HG03066 (cell line): ENCODE measurements around the gene PDCL3.

Experiments
- ATAC-seq: cut with Tn5 transposase; IDR thresholded peaks from one replicate; pipeline ENCODE4 v1.9.1; 2021; ENCODE audit warnings: low read depth; ENCODE audit not compliant: unreplicated experiment

The PDCL3 gene

GRCh38 chr2:100560216-100560830 is 2.5 kb upstream of the PDCL3 start:
- ATAC-seq, result no peak

- ATAC-seq, result no peak
These were observed 1.6 kb upstream of the PDCL3 start for GRCh38 chr2:100561191-100561590.

GRCh38 chr2:100563407-100564247 is 834 bp downstream of the PDCL3 start:
- peak; percentile 9 for ATAC-seq

DNA sequence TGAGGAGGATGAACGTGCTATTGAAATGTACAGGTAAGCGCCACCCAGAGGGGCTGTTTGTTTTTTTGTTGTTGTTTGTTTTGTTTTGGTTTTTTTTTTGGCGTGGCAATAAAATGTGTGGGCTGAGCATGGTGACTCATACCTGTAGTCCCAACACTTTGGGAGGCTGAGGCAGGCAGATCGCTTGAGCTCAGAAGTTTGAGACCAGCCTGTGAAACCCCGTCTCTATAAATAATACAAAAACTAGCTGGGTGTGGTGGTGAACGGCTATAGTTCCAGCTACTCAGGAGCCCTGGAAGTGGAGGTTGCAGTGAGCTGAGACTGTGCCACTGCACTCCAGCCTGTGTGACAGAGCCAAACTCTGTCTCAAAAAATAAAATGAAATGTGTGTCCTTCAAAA is 6.2 kb downstream of the PDCL3 start:
- ATAC-seq, result no peak

DNA sequence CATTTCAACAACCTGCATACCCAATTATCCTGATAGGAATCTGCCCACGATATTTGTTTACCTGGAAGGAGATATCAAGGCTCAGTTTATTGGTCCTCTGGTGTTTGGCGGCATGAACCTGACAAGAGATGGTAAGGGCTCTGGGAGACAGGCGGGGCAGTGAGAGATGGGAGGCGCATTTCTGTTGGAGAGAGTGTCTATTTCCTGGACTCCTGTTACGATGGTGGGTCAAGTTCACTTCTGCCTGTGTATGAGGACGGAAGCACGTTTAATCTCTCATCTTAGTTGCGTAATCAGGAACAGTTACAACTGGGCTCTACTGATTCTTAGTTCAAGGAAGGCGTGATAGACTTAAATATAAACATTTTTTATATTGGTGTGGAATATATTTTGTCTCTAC is 8.9 kb downstream of the PDCL3 start:
- ATAC-seq, result no peak

GRCh38 chr2:100577777-100578176 is 15.0 kb downstream of the PDCL3 start:
- ATAC-seq, result no peak

DNA sequence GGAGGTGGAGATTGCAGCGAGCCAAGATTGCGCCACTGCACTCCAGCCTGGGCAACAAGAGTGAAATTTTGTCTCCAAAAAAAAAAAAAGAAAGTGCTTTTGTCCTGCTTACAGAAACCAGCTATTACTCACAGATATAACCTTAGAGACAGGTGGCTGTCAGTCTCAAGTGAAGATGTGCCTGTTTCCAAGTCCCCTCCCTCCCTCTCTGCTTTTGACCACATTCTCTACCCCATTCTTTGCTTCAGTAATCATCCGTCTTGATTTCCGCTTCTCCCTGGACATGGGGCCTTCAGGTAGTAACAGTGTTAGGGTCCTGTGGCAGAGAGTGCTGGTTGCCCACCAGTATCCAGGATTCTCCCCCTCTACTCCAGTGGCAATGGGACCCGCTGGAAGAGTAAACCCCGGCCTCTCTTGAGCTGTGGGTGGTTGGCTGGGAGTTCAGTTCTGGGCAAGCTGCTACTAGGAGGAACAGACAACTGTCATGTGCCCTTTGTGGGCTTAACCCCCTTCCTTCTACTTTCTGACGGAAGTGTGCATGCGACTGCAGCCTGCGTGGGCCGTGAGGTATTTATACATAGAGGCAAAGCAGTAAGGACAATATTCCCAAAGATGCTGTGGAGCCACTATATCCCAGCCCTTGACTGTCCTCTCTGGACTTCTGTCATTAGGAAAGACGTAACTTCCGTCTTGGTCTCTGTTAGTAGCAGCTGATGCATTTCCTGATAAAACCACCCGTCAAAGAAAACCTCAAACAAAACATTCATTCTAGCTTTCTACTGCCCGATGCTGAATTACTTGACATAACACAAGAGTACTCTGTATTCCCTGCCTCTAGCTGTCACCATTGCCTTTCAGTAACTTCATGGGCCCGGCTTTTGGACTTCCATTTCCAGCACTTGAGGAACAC is 17.8 kb downstream of the PDCL3 start:
- peak; percentile 81 for ATAC-seq

GRCh38 chr2:100581277-100581612 is 18.5 kb downstream of the PDCL3 start:
- peak; percentile 10 for ATAC-seq

DNA sequence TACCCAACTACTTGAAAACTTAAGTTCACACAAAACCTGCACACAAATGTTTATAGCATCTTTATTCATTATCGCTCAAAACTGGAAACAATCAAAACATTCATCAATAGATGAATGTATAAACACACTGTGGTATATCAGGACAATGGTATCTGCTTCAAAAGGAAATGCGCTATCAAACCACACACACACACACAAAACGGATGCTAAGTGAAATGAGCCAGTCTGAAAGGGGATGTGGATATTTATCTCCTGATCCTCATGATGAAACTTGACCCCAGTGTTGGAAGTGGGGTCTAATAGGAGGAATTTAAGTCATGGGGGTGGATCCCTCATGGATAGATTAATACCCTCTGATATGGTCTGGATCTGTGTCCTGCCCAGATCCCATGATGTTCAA is 22.0 kb downstream of the PDCL3 start:
- ATAC-seq, result no peak

- ATAC-seq, result peak; percentile 60
These were observed 25.4 kb downstream of the PDCL3 start for GRCh38 chr2:100588071-100588786.

DNA sequence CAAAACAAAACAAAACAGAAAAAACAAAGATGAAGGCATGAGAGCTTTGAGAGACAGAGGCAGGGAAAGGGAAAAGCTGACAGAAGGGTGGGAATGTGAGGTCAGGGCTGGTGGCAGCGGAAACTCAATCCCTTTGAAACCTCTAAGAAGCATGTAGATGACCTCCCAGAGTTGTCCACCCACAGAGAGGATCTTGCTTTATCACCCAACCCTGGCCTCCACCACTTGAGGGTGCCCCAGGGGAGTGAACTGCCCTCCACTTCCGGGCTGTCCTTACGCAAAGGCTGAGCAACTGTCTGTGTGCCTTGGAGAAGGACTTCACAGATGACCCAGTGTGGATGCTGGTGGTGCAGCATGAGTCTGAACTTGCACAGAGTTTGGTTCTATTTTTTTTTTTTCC is 26.7 kb downstream of the PDCL3 start:
- ATAC-seq, result no peak

DNA sequence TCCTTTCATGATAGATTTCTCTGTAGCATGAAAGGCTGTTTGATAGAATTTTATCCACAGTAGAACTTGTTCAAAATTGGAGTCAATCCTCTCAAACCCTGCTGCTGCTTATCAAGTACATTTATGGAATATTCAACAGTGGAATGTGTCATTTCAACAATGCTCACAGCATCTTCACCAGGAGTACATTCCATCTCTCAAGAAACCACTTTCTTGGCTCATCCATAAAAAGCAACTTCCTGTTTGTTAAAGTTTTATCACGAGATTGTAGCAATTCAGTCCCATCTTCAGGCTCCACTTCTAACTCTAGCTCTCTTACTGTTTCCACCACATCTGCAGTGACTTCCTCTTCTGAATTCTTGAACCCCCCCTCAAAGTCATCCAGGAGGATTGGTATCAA is 29.4 kb downstream of the PDCL3 start:
- no peak for ATAC-seq

DNA sequence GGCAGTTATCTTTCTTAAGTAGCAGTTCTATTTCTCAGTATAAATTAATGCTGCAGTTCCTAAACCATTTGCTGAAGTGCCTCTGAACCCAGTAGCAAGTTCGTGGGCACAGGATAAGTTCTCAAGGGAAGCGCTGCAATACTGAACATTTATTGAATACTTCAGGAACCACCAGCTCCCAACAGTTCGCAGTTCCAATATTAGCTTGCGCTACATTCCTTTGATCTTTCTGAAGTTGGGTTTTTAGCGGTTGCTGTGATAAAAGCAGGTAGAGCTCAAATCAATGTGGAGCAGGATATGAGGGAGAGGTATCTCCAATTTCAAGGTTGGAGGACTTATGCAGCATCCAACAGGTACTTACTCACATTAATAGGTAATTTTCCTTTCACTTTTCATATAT is 33.7 kb downstream of the PDCL3 start:
- ATAC-seq, result no peak

DNA sequence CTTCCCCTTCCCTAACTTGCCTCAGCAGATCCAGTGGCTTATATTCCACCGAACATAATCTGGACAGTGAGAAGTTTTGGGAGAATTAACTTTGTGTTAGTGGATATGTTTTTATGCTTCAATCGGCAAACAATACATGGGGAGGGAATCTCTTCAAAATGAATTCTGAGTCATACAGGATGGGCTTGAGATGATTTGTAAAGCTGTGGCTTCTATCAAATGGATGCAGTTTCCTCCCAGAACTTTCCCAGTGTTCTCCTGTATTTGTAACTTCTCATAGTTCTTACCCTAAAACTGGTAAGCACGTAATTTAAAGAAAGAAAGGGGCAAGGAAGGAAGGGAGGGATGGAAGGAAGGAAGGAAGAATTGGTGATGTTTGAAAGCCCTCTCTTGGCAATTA is 36.8 kb downstream of the PDCL3 start:
- ATAC-seq, result no peak

- ATAC-seq, result no peak
These were observed 38.9 kb downstream of the PDCL3 start for GRCh38 chr2:100601661-100602060.

GRCh38 chr2:100603414-100603813 is 40.6 kb downstream of the PDCL3 start:
- ATAC-seq, result no peak

- ATAC-seq, result no peak
These were observed 41.3 kb downstream of the PDCL3 start for GRCh38 chr2:100603948-100604633.

GRCh38 chr2:100606332-100606725 is 43.5 kb downstream of the PDCL3 start:
- ATAC-seq, result no peak

- no peak for ATAC-seq
These were observed 44.0 kb downstream of the PDCL3 start for GRCh38 chr2:100606726-100607343.

DNA sequence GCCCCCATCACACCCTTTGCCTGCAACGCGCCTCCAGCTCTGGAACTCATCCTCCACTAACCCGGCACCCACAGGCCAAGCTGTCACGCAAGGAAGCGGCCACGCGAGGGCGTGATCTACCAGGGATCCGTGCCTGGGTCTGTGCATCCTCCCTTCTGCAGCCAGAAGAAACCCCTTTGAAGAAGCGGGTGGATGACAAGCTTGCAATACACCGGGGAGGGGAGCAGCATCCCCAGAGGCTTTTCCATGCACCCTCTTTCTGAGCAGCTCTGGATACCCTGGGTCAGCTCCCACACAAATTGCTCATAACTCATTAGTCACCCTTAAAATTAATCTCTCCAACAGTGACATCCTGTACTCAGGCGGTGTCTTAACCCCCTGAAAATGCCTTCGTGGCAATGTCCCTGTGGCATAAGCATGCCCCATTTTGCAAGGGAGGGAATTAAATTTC is 47.6 kb downstream of the PDCL3 start:
- no peak for ATAC-seq
